PFSK-1 (cell line): ENCODE measurements around the gene ANKRD33.

Experiments
- FOXP2 ChIP-seq: optimal IDR thresholded peaks from 2 replicates; pipeline ENCODE3; 2011; ENCODE audit warnings: borderline replicate concordance, control low read depth, inconsistent platforms; ENCODE audit not compliant: insufficient read depth; ENCODE audit errors: extremely low read length, extremely low read depth
- POLR2AphosphoS5 ChIP-seq: IDR thresholded peaks from 2 replicates; pipeline ENCODE4 v1.6.1; 2012; ENCODE audit warnings: low read depth, mild to moderate bottlenecking, control low read depth, low read length, moderate library complexity
- REST ChIP-seq, 2 experiments: IDR thresholded peaks; 2 replicates each; pipeline versions ENCODE4 v1.6.1 to v1.8.0; 2011 to 2012; ENCODE audit warnings: low read depth in 2 of 2, low read length in 2 of 2, control low read depth in 1 of 2, inconsistent platforms in 1 of 2, mild to moderate bottlenecking in 1 of 2, moderate library complexity in 1 of 2; ENCODE audit not compliant: insufficient read depth in 1 of 2
- SIN3A ChIP-seq: IDR thresholded peaks from 2 replicates; pipeline ENCODE4 v1.6.1; 2012; ENCODE audit warnings: mild to moderate bottlenecking, low read length, moderate library complexity, borderline replicate concordance; ENCODE audit not compliant: insufficient read depth
- TAF1 ChIP-seq: IDR thresholded peaks from 2 replicates; pipeline ENCODE4 v1.6.1; 2012; ENCODE audit warnings: low read length, control low read depth, borderline replicate concordance; ENCODE audit not compliant: insufficient read depth

The ANKRD33 gene

DNA sequence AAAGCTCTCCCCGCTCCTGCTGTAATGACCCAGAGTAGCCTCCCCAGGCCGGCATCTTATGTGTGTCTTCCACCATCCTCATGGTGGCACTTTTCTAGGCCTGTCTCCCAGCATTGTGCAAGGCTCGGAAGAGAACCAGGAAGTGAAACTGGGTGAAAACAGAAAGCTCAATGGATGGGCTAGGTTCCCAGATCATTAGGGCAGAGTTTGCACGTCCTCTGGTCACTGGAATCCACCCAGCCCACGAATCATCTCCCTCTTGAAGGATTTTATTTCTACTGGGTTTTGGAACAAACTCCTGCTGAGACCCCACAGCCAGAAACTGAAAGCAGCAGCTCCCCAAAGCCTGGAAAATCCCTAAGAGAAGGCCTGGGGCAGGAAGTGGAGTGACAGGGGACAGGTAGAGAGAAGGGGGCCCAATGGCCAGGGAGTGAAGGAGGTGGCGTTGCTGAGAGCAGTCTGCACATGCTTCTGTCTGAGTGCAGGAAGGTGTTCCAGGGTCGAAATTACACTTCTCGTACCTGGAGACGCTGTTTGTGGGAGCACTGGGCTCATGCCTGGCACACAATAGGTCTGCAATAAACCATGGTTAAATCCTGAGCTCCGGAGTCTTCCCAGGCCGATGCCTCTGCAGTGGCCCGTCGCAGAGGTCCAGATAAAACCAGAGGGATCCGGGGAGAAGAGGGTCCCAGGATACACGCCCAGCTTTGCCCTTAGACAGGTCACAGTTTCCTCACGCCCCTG, 35.0 kb downstream of the ANKRD33 start:
- TF ChIP-seq TAF1 (0 out of 2 replicates have a peak, but pooled peaks have one; percentile 17), REST (IDR thresholded peaks at IDR 0.05; ENCODE audit: insufficient read depth in 1 of 2, low read depth in 2 of 2, low read length in 2 of 2) (no peak), FOXP2 (no peak), SIN3A (no peak), POLR2AphosphoS5 (peak; percentile 6)

DNA sequence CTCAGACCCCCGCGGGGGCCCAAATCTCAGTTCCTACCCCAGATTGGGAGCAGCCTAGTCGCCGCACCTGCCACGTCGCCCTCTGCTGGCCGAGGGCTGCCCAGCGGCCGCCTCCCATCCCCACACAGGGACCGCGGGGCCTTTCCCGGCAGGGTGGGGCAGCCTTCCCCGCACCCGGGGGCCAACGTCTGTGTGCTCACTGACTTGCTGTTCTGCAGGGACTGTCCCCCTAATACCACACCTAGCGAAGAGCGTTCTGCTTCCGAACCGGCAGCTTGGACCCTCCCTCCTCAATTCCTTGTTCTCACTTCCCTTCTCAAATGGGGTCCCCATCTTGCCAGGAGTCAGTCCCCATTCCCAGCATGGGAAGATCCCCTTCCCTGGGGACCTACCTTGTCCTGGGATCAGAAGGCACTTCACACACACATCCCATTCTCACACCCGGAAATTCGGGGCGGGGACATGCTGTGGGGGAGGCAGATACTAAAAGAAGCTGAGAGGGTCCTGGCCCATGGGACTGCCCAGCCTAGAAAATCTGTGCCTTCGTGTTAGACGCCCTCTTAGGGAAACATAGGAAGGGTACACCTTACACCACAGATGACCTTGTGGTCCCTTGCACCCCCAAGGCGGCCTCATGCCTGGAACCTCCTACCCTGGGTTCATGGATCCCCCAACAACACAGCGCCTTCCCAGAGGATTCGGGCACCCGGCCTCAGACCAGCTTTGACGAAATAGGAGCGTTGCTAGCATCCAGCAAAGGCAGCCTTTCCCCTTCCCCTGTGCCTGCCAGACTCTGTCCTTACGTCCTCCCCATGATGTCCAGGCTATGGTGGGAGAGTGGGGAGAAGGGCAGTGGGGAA, 35.8 kb downstream of the ANKRD33 start:
- TF ChIP-seq SIN3A (no peak), POLR2AphosphoS5 (peak; percentile 66), FOXP2 (no peak), TAF1 (no peak)

- TF ChIP-seq POLR2AphosphoS5: no peak; the same call in 1 of the 2 replicates
- TF ChIP-seq SIN3A: no peak
- no peak for TF ChIP-seq REST (IDR thresholded peaks at IDR 0.05; ENCODE audit: insufficient read depth in 1 of 2, low read depth in 2 of 2, low read length in 2 of 2)
- TF ChIP-seq FOXP2: no peak
- TF ChIP-seq TAF1: no peak
Observed at GRCh38 chr12:51924551-51925319, 36.8 kb downstream of the ANKRD33 start.

GRCh38 chr12:51925346-51926063, 37.6 kb downstream of the ANKRD33 start:
- TF ChIP-seq TAF1 (no peak), FOXP2 (no peak), POLR2AphosphoS5 (no peak), SIN3A (no peak), REST (IDR thresholded peaks at IDR 0.05; ENCODE audit: insufficient read depth in 1 of 2, low read depth in 2 of 2, low read length in 2 of 2) (no peak)
